MM.1S (cell line): ENCODE data around the gene RPH3AL.

ENCODE experiments used
- CTCF ChIP-seq: fragments of 300-600 bp; sonication (generic); IDR thresholded peaks from 2 replicates; pipeline ENCODE4 v1.5.1; 2016; ENCODE audit warnings: antibody characterized with exemption, low read length, mixed read lengths
- EZH2 ChIP-seq: fragments of 300-600 bp; sonication (generic); optimal IDR thresholded peaks from 2 replicates; pipeline ENCODE3; 2017; ENCODE audit warnings: low read depth, mild to moderate bottlenecking, antibody characterized with exemption, low read length, mixed read lengths

- no peak for TF ChIP-seq CTCF
- TF ChIP-seq EZH2, result no peak
Observed at GRCh38 chr17:227946-228615, 124.5 kb downstream of the RPH3AL start.
